ENCODE data around the gene IGFL4. TPM values are rescaled to one million over a fixed set of nuclear protein-coding genes. Genes with fewer than 3 reads are reported as not detected.

The IGFL4 gene
- total RNA-seq, 1 donor from 2014 or later: 0.94 TPM

- ATAC-seq: no peak
Measured at GRCh38 chr19:46067691-46068090, 26.9 kb upstream of the IGFL4 start.

GRCh38 chr19:46066471-46066870 lies 25.7 kb upstream of the IGFL4 start:
- no peak for ATAC-seq
- DNase-seq (ENCODE audit: low spot score): no peak

More at GRCh38 chr19:46067691-46068090, 26.9 kb upstream of the IGFL4 start:
- intact Hi-C loops (cut with DNase I): no loop called here
- no peak for DNase-seq (ENCODE audit: low spot score)

DNA sequence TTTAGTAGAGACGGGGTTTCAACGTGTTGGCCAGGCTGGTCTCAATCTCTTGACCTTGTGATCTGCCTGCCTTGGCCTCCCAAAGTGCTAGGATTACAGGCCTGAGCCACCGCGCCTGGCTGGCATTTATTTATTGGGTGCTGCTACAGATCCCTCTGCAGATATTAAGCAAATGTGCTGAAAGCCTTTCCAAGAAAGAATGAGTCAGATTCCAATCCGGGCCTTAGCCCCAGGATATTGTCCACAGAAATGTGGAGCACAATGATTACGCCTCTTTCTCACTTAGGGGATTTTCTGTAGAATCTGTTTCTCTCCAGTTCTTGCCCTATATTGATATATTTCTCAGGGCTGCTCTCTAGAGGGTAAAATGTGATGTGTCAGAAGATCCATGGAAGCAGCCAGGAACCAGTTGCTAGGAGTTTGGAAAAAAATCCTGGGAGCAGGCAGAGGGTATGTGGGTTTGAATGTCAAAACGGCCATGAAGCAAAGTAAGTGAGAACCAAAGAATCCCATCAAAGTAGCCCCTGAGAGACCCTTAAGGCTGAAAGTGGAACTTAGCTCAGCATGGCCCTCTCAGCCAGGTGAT lies 24.8 kb upstream of the IGFL4 start:
- ATAC-seq: no peak
- intact Hi-C loops (cut with DNase I): no loop called here
- no peak for DNase-seq (ENCODE audit: low spot score)

More at GRCh38 chr19:46066471-46066870, 25.7 kb upstream of the IGFL4 start:
- intact Hi-C loops (cut with DNase I): no loop called here

GRCh38 chr19:46063201-46063600 lies 22.4 kb upstream of the IGFL4 start:
- intact Hi-C loops (cut with DNase I): no loop called here

DNA sequence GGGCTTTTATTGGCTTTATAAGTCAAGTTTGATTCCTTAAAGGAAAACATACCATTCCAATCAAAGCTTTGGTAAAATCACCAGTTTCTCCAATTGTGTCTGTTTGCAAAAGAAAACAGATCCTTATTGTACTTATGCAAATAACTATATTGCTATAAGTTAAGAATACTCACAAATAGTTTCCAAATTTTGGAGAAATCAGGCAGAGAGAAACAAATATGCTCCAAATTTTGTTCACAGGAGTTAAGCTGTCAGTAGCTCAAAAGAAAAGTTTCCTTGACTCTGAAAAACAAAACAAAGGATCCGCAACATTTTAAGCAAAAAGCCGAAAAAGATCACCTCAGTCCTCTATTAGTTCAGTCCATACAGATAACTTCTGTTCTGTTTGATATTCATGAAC lies 19.2 kb upstream of the IGFL4 start:
- DNase-seq (ENCODE audit: low spot score) (no peak), ATAC-seq (no peak)
- intact Hi-C loops (cut with DNase I): no loop called here

More at GRCh38 chr19:46063201-46063600, 22.4 kb upstream of the IGFL4 start:
- DNase-seq (ENCODE audit: low spot score) (no peak), ATAC-seq (no peak)

GRCh38 chr19:46058778-46059177 lies 18.0 kb upstream of the IGFL4 start:
- no peak for ATAC-seq
- intact Hi-C loops (cut with DNase I): no loop called here
- no peak for DNase-seq (ENCODE audit: low spot score)

- intact Hi-C loops (cut with DNase I): no loop called here
- no peak for ATAC-seq
- no peak for DNase-seq (ENCODE audit: low spot score)
Measured at GRCh38 chr19:46056536-46056935, 15.7 kb upstream of the IGFL4 start.

DNA sequence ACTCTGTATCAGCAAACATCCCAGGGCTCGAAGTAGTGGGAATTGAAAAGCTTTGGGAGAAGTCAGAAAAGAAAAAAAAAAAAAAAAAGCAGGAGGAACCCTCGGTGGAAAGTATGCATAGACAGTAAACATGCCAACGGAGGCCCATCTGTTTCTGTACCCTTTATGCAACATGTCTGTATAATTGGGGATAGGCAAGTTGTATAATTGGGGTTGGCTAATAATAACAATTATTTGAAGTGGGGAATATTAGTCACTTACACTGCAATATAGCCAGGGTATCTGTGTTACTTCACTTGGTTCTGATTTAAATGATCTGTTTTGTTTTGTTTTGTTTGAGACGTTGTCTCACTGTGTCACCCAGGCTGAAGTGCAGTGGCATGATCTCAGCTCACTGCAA lies 12.1 kb upstream of the IGFL4 start:
- ATAC-seq: no peak
- intact Hi-C loops (cut with DNase I): no loop called here

GRCh38 chr19:46049597-46049996 lies 8.8 kb upstream of the IGFL4 start:
- ATAC-seq (no peak), DNase-seq (ENCODE audit: low spot score) (no peak)
- intact Hi-C loops (cut with DNase I): no loop called here

More for the DNA sequence above, 12.1 kb upstream of the IGFL4 start:
- no peak for DNase-seq (ENCODE audit: low spot score)

GRCh38 chr19:46043519-46043918 lies 2.7 kb upstream of the IGFL4 start:
- ATAC-seq (no peak), DNase-seq (ENCODE audit: low spot score) (no peak)
- intact Hi-C loops (cut with DNase I): no loop called here

- ATAC-seq (no peak), DNase-seq (ENCODE audit: low spot score) (no peak)
- intact Hi-C loops (cut with DNase I): no loop called here
Measured at GRCh38 chr19:46042252-46042883, 1.6 kb upstream of the IGFL4 start.

- ATAC-seq (no peak), DNase-seq (ENCODE audit: low spot score) (no peak)
- intact Hi-C loops (cut with DNase I): no loop called here
Measured at GRCh38 chr19:46040125-46040524, 677 bp downstream of the IGFL4 start.

- intact Hi-C loops (cut with DNase I): no loop called here
- DNase-seq (ENCODE audit: low spot score) (no peak), ATAC-seq (no peak)
Measured at GRCh38 chr19:46036744-46037128, 4.1 kb downstream of the IGFL4 start.

GRCh38 chr19:46035986-46036743 lies 4.6 kb downstream of the IGFL4 start:
- ATAC-seq: no peak
- no peak for DNase-seq (ENCODE audit: low spot score)
- intact Hi-C loops (cut with DNase I): no loop called here

GRCh38 chr19:46035546-46035945 lies 5.3 kb downstream of the IGFL4 start:
- intact Hi-C loops (cut with DNase I): no loop called here
- DNase-seq (ENCODE audit: low spot score) (no peak), ATAC-seq (no peak)

DNA sequence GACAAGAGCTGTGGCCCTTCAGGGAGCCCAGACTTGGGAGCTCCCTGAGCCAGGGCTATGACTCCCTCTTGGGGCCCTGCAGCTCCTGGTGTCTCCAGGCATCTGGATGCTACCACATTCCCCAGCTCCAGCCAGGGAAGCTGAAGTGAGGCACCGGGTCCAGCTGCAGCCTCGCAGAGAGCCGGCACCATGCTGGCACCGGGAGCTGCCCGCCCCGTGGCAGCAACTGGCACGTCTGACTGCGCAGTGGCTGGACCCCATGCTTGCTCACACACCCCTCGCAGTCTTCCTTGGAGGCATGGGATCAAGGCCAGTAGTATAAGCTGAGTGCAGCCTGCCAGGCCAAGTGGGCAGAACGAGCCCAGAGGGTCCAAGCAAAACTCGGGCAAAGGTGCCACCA lies 7.4 kb downstream of the IGFL4 start:
- ATAC-seq (no peak), DNase-seq (ENCODE audit: low spot score) (no peak)
- intact Hi-C loops (cut with DNase I): no loop called here

DNA sequence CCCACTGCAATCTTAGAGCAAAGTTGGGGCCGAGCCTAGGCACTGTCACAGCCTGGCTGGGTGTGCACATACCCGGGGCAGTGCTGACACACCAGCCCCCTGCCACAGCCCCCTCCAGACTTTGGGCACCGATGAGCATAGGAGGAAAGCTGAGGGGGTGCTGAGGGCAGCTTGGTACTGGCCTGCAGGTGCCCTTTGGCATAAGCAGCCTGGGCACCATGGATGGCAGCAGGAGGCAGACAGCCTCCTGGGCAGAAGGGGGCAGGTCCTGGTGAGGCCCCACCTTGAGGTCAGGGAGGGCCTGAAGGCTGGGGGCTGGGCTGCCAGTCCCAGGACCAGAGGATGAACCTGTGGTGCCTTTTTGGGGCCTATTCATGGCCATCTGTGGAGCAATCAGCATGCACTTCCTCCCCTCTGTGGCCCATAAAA lies 8.2 kb downstream of the IGFL4 start:
- DNase-seq (ENCODE audit: low spot score) (no peak), ATAC-seq (no peak)
- intact Hi-C loops (cut with DNase I): no loop called here

DNA sequence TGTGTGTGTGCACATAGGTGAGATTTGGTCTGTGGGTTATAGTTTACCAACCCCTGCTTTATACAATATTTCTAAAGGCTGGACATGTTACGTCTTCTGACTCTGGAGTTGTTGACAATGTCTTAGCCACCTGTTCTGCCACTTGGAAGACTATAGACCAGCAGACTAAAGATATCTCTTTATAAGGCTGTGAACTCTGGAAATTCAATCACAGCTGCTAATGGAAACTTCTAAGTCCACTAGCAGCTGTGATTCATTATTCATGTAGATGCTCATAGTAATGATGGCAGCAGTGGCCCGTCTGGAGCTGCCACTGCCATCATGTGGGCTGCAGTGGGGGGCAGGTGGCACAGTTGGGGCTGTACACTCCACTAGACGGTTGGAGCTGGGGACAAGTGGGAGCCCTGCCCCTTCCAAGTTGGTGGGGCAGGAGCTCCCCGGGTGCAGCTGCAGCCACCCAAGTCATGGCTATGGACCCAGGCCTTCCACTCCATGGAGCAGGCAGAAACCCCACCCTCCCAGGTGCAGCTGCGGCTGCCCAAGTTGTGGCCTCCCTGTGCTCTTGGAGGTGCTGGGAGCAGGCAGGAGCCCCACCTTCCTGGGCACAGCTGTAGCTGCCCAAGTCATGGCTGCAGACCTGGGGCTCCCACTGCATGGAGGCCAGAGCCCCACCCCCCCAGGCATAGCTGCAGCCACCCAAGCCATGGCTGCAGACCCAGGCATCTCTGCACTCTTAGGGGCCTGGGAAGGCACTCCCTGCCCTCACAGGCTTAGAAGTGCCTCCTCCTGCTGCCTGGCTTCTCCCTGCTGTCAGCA lies 8.8 kb downstream of the IGFL4 start:
- DNase-seq (ENCODE audit: low spot score) (no peak), ATAC-seq (no peak)
- intact Hi-C loops (cut with DNase I): no loop called here

DNA sequence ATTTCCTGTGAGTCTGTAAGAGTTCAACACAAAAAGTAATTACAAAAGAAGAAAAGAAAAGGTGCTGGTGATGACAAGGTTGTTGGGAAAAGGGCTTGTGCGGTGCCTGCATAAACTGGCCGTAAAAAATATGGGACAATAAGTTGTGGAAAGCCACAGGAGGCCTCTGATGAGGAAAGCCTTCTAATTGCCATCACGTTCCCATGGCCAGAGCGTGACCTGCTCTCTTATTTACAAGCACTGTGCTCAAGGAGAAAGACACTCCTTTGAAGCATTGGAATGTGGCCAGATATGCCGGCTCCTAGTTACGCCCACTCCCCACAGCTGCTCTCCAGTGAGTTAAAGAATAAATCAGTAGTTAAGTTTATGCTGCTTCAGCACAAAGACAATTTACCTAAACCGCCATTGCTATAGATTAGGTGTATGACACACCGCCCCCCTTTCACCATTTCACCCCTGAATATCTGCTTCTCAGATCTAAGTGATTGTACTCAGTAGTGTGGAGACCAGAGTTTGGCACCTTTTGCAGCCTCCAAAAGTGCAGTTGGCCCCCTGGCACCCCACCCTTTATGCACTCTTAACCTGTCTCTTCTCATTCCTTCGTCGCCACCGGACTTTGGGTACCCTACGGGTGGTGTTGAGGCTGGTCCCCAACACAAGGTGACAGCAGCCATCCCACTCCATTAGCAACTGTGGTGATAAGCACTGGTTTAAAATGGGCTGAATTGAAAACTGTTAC lies 9.8 kb downstream of the IGFL4 start:
- no peak for DNase-seq (ENCODE audit: low spot score)
- intact Hi-C loops (cut with DNase I): no loop called here
- ATAC-seq: no peak

Data from sciatic nerve (tissue), 2 donors.